C4-2B (cell line): ENCODE results near the gene TNFAIP8.

Source experiments
- H3K27ac ChIP-seq: fragments of 450-650 bp; 2 replicates; pipeline ENCODE4 v1.5.1; 2017
- CTCF ChIP-seq: fragments of 450-650 bp; conservative IDR thresholded peaks from 2 replicates; pipeline ENCODE4 v1.5.1; 2017; ENCODE audit warnings: mild to moderate bottlenecking
- ZFX ChIP-seq: fragments of 450-650 bp; IDR thresholded peaks from 2 replicates; pipeline ENCODE4 v1.6.1; 2017

TNFAIP8 gene

GRCh38 chr5:119370486-119370885 is 14.7 kb downstream of the TNFAIP8 start:
- H3K27ac ChIP-seq = no peak overlapping the region
- no peak for TF ChIP-seq CTCF
- no peak for TF ChIP-seq ZFX

- no peak overlapping the region for H3K27ac ChIP-seq
- TF ChIP-seq ZFX (no peak), CTCF (no peak)
Measured at GRCh38 chr5:119371146-119371545, 15.3 kb downstream of the TNFAIP8 start.

GRCh38 chr5:119373449-119373858 is 17.6 kb downstream of the TNFAIP8 start:
- TF ChIP-seq ZFX (no peak), CTCF (no peak)
- H3K27ac ChIP-seq = no peak overlapping the region

- no peak for TF ChIP-seq CTCF
- no peak for TF ChIP-seq ZFX
- H3K27ac ChIP-seq = no peak overlapping the region
Measured at GRCh38 chr5:119374901-119375300, 19.1 kb downstream of the TNFAIP8 start.

GRCh38 chr5:119377066-119377465 is 21.2 kb downstream of the TNFAIP8 start:
- TF ChIP-seq ZFX = no peak
- no peak for TF ChIP-seq CTCF
- H3K27ac ChIP-seq = no peak overlapping the region

GRCh38 chr5:119378075-119378700 is 22.4 kb downstream of the TNFAIP8 start:
- no peak for TF ChIP-seq ZFX
- no peak for TF ChIP-seq CTCF
- H3K27ac ChIP-seq = no peak overlapping the region

GRCh38 chr5:119379096-119379495 is 23.3 kb downstream of the TNFAIP8 start:
- TF ChIP-seq CTCF (no peak), ZFX (no peak)
- H3K27ac ChIP-seq = no peak overlapping the region
